AG04449 (cell line): ENCODE results near the gene SLC15A1.

Experiments
- CTCF ChIA-PET: fragments of 350-600 bp; formaldehyde crosslinking; extraction: SDS; loops from one replicate; lab custom pipeline; 2021; ENCODE audit warnings: antibody characterized with exemption; lab: Yijun Ruan, JAX
- POLR2A ChIA-PET: fragments of 400-600, 350-600 bp; formaldehyde crosslinking; extraction: SDS; loops from one replicate; lab custom pipeline; 2020; ENCODE audit warnings: antibody characterized with exemption, inconsistent platforms; lab: Yijun Ruan, JAX
- DNase-seq: peaks from one replicate; pipeline ENCODE4 v3.0.0-alpha.2; 2010; ENCODE audit warnings: low read depth, low spot score
- H3K4me3 ChIP-seq: 2 replicates; pipeline ENCODE4 v1.5.1; 2011; ENCODE audit warnings: low read depth, mild to moderate bottlenecking, control low read depth, low read length
- TF ChIP-seq, protein P1 (sequence below): IDR thresholded peaks from one replicate; pipeline ENCODE4 v1.5.1; 2011; ENCODE audit warnings: mild to moderate bottlenecking, moderate library complexity, low read length, control low read depth, inconsistent platforms; ENCODE audit not compliant: insufficient read depth; ENCODE audit errors: missing control alignments

Gene SLC15A1

DNA sequence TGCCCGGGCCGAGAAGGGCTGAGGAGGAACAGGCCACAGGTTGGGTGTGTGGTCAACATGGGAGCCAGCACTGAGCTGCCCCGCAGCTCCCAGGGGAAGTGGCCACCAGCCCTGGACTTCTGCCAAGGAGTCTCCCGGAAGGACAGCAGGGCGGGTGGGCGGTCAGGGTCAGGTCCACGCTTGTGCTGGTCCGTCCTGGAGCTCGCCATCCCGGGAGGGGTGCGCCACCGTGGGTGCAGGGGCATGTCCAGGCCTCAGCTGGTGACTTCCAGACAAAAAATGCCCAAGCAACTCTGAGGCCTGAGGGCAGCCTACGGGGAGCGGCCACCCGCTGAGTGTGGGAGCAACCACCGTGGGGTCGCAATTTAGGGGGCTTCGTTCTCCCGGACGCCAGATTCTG is 21.4 kb upstream of the SLC15A1 start:
- no peak for DNase-seq
- TF ChIP-seq, protein P1, sequence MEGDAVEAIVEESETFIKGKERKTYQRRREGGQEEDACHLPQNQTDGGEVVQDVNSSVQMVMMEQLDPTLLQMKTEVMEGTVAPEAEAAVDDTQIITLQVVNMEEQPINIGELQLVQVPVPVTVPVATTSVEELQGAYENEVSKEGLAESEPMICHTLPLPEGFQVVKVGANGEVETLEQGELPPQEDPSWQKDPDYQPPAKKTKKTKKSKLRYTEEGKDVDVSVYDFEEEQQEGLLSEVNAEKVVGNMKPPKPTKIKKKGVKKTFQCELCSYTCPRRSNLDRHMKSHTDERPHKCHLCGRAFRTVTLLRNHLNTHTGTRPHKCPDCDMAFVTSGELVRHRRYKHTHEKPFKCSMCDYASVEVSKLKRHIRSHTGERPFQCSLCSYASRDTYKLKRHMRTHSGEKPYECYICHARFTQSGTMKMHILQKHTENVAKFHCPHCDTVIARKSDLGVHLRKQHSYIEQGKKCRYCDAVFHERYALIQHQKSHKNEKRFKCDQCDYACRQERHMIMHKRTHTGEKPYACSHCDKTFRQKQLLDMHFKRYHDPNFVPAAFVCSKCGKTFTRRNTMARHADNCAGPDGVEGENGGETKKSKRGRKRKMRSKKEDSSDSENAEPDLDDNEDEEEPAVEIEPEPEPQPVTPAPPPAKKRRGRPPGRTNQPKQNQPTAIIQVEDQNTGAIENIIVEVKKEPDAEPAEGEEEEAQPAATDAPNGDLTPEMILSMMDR: no peak
- H3K4me3 ChIP-seq: no peak overlapping the region
- ChIA-PET CTCF (no interaction called here), POLR2A (no interaction called here)

DNA sequence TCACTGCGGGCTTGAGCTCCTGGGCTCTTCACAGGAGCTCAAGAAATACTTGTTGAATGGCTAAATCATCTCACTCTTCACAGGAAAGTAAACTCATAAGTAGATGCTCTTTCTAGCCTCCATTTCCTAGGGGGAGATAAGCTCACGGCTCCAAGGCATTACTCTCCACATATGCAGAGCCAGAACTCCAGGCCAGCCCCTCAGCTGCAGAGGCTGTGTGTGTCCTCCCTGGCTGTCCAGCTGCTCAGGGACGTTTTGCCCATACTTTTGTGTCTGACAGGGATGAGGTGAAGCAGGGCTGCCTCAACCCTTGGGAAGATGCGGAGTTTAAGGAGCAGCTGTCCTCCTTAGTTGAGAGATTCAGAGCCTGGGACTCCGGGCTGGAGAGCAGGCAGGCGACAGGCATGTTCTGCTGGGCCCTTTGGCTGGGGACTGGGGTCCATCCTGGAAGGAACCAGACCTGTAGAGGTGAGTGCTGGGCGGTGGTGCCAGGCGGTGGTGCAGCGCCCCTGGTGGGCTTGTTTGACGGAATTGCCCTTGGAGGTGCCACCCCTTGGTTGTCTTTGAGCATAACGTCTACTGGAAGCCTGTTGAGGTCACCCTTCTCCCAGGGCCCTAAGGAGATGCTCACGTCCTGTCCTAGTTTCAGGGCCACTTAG is 20.5 kb upstream of the SLC15A1 start:
- TF ChIP-seq, protein P1: no peak
- ChIA-PET POLR2A (no interaction called here), CTCF (no interaction called here)
- H3K4me3 ChIP-seq: no peak overlapping the region
- no peak for DNase-seq

DNA sequence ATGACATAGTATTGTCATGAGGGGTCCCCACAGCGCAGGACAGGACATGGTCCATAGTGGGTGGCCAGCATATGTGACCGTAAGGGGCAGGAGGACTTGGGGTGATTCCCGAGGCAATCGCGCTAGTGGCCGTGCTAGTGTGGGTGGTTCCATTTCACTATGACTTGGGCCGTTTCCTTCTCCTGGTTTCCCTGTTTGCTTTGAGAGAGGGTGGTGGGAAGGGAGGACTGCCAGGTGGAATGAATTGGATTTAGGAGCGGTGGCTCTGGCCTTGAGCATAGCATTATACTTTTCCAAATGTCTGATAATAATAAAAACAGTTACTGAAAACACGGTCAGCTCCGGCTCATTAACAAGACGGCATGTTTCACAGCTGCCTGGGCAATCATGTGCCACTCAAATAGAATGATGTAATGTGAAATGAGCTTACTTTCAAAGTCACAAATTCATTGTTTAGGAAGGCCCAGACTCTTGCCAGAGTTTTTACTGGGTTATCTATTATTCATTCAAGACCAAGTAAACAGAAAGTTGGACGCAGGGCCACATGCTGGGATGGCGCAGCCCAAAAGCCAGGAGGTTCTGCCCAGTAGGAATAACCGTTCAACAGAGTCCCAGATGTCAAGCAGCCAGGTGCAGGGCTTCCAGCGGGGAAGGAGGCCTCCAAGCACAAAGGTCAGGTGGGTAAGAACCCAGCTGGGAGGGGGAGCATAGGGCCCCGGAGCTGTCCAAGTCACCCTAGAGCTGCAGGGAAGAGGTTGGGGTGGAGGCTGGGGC is 19.6 kb upstream of the SLC15A1 start:
- ChIA-PET POLR2A (no interaction called here), CTCF (no interaction called here)
- no peak overlapping the region for H3K4me3 ChIP-seq
- TF ChIP-seq, protein P1: no peak
- no peak for DNase-seq

DNA sequence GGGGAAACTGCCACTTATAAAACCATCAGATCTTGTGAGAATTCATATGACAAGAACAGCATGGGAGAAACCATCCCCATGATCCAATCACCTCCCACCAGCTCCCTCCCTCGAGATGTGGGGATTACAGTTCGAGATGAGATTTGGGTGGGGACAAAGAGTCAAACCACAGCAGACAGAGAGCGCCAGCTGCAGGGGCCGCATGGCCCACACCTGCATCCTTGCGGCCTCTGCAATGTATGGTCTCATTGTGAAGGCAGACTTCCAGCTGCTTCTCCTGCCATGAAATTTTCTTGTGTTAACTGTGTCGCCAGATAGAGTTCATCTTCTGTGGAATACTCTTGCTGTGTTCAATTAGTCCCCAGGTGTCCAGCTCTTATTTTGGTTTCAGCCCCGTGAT is 17.3 kb upstream of the SLC15A1 start:
- DNase-seq: no peak
- TF ChIP-seq, protein P1: no peak
- CTCF ChIA-PET: no interaction called here
- H3K4me3 ChIP-seq: no peak overlapping the region
- POLR2A ChIA-PET: no interaction called here

DNA sequence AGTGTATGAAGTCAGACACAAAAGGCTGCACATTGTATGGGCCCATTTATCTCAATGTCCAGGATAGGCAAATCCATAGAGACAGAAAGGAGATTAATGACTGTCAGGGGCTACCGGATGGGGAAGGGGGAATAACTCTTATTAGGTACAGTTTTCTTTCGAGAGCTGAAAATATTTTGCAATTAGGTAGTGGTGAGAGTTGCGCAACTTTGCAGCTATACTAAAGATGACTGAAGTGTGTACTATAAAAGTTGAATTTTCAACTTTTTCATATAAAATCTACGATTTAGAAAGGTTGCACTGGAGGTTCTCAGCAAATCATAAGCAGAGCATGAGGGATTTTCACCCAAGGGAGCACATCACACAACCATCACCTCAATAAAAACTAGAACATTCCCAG is 16.1 kb upstream of the SLC15A1 start:
- TF ChIP-seq, protein P1: no peak
- ChIA-PET POLR2A (no interaction called here), CTCF (no interaction called here)
- no peak overlapping the region for H3K4me3 ChIP-seq
- no peak for DNase-seq

DNA sequence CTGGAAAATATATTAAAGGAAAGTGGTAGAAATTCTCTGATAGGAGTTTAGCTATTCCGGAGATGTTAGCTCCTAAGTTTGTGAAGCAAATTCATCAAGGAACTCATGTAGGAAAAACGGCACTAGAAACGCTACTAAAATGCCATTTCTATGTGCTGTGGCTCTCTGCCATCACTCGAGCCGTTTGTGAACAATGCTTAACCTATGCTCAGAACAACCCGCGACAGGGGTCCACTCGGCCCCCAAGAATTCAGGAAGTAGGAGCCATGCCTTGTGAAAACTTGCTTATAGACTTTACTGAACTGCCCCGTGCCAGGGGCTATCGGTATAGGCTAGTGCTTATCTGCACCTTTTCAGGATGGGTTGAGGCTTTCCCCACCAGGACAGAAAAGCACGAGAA is 14.2 kb upstream of the SLC15A1 start:
- ChIA-PET POLR2A (no interaction called here), CTCF (interaction anchor here (0.9 to 1.2 kb wide), 2 partner anchors 10 to 77 kb away, joined by 3 to 4 read pairs; no protein-coding TSS in a partner anchor)
- DNase-seq: no peak
- H3K4me3 ChIP-seq: no peak overlapping the region
- TF ChIP-seq, protein P1: no peak
